HepG2 (cell line): ENCODE data around the gene DHRS1. TPM values are rescaled to one million over a fixed set of nuclear protein-coding genes. Genes with fewer than 3 reads are reported as not detected.

ENCODE experiments used
- ASH2L ChIP-seq: fragments of 300-600, 200-600 bp; sonication (generic); IDR thresholded peaks from 2 replicates; pipeline ENCODE4 v1.7.0; 2017; ENCODE audit warnings: low read depth, mild to moderate bottlenecking, moderate library complexity, mixed read lengths, low read length; ENCODE audit not compliant: insufficient read length
- CBX1 ChIP-seq: IDR thresholded peaks from one replicate; pipeline ENCODE4 v1.6.1; 2016; ENCODE audit warnings: antibody characterized with exemption, low read depth
- CBX2 ChIP-seq, 2 experiments: fragments of 200-600 bp in 1 of 2; sonication (generic); formaldehyde crosslinking in 1 of 2; IDR thresholded peaks; 2 replicates each; pipeline versions ENCODE4 v1.7.0 to v1.8.1; 2018 to 2022; ENCODE audit warnings: low read depth in 2 of 2, low read length in 1 of 2, mild to moderate bottlenecking in 1 of 2, missing genetic modification reagents in 1 of 2
- CEBPB ChIP-seq: IDR thresholded peaks from 2 replicates; pipeline ENCODE4 v1.6.1; 2011; ENCODE audit warnings: low read depth, low read length, improper control_type of control experiment, borderline replicate concordance
- CERS6 ChIP-seq: sonication (generic); formaldehyde crosslinking; IDR thresholded peaks from 2 replicates; pipeline ENCODE4 v1.5.0; 2020; ENCODE audit warnings: missing genetic modification reagents
- CHD4 ChIP-seq: fragments of 200-600 bp; sonication (generic); IDR thresholded peaks from 2 replicates; pipeline ENCODE4 v1.7.0; 2017; ENCODE audit warnings: mild to moderate bottlenecking, low read length, borderline replicate concordance
- FOSL2 ChIP-seq: sonication (generic); formaldehyde crosslinking; IDR thresholded peaks from 2 replicates; pipeline ENCODE4 v1.4.0; 2020; ENCODE audit warnings: missing genetic modification reagents
- HDAC1 ChIP-seq: sonication (generic); formaldehyde crosslinking; IDR thresholded peaks from 2 replicates; pipeline ENCODE4 v1.5.1; 2020; ENCODE audit warnings: mild to moderate bottlenecking, missing genetic modification reagents
- KLF15 ChIP-seq: sonication (generic); formaldehyde crosslinking; IDR thresholded peaks from 2 replicates; pipeline ENCODE4 v1.8.1; 2023; ENCODE audit warnings: borderline replicate concordance, mild to moderate bottlenecking, inconsistent platforms, missing genetic modification reagents, mixed read lengths
- MAZ ChIP-seq, 2 experiments: sonication (generic) in 1 of 2; formaldehyde crosslinking in 1 of 2; IDR thresholded peaks; 2 replicates each; pipeline versions ENCODE4 v1.5.0 to v1.6.1; 2012 to 2020; ENCODE audit warnings: low read depth in 2 of 2, mild to moderate bottlenecking in 2 of 2, borderline replicate concordance in 1 of 2, improper control_type of control experiment in 1 of 2, low read length in 1 of 2, missing genetic modification reagents in 1 of 2, moderate library complexity in 1 of 2
- MIXL1 ChIP-seq: IDR thresholded peaks from 2 replicates; pipeline ENCODE4 v1.6.1; 2016
- NR0B2 ChIP-seq: sonication (generic); formaldehyde crosslinking; IDR thresholded peaks from 2 replicates; pipeline ENCODE4 v1.4.0; 2020; ENCODE audit warnings: mild to moderate bottlenecking, missing genetic modification reagents
- PLRG1 ChIP-seq: fragments of 450-650 bp; conservative IDR thresholded peaks from 2 replicates; pipeline ENCODE4 v1.6.1; 2016
- ZEB1 ChIP-seq: IDR thresholded peaks from 2 replicates; pipeline ENCODE4 v1.6.1; 2012; ENCODE audit warnings: mild to moderate bottlenecking, low read depth, inconsistent platforms; ENCODE audit not compliant: insufficient replicate concordance
- ZNF10 ChIP-seq: sonication (generic); formaldehyde crosslinking; IDR thresholded peaks from 2 replicates; pipeline ENCODE4 v1.4.0; 2020; ENCODE audit warnings: mild to moderate bottlenecking, low read depth, missing genetic modification reagents, borderline replicate concordance
- ZNF350 ChIP-seq: sonication (generic); formaldehyde crosslinking; IDR thresholded peaks from 2 replicates; pipeline ENCODE4 v1.4.0; 2020; ENCODE audit warnings: mild to moderate bottlenecking, low read depth, missing genetic modification reagents, borderline replicate concordance
- ZNF672 ChIP-seq: sonication (generic); formaldehyde crosslinking; IDR thresholded peaks from 2 replicates; pipeline ENCODE4 v1.8.1; 2022; ENCODE audit warnings: missing genetic modification reagents
- ZNF770 ChIP-seq: sonication (generic); formaldehyde crosslinking; IDR thresholded peaks from 2 replicates; pipeline ENCODE4 v1.5.0; 2020; ENCODE audit warnings: mild to moderate bottlenecking, missing genetic modification reagents
- polyA plus RNA-seq, 8 experiments: library from polyadenylated mRNA; depleted of rRNA in 3 of 8; stranded (reverse) in 7 of 8; unstranded in 1 of 8; fragments of >200 nt; fragmentation: Illumina TruSeq in 4 of 8; extraction: Trizol in 4 of 8; gene quantifications; 2 replicates each; pipeline versions ENCODE4 v1.2.1 to v1.2.3, GENCODE V29; 2011 to 2016; ENCODE audit warnings: low read depth in 4 of 8, missing spikeins in 1 of 8, mixed read lengths in 1 of 8; ENCODE audit not compliant: insufficient read depth in 1 of 8
- total RNA-seq, 5 experiments: library from RNA; depleted of rRNA; stranded (reverse); fragments of >200 nt; fragmentation: Illumina TruSeq; extraction: Trizol; gene quantifications; 2 replicates each; pipeline ENCODE4 v1.2.3, GENCODE V29; 2016; ENCODE audit warnings: low read depth in 1 of 5

The DHRS1 gene
- total and polyA plus RNA-seq, 2 of the 13 experiments (the other 11 are each of a cell fraction or from before 2014, with no cell fraction given) = 49.8 to 60.8 TPM

GRCh38 chr14:24299255-24300191, at the start of gene DHRS1, which contains the start of gene NOP9 (continued):
- peak; percentile 67 for TF ChIP-seq ZNF770 (CRISPR knock-in tag)
- TF ChIP-seq PLRG1 = no peak
- peak; percentile 7; the same call in 1 of the 2 replicates for TF ChIP-seq CEBPB
- TF ChIP-seq CBX2 (IDR thresholded peaks at IDR 0.05; ENCODE audit: low read depth, low read length) = no peak; the same call in 1 of the 2 replicates
- no peak for TF ChIP-seq CBX2 (CRISPR knock-in tag; IDR thresholded peaks at IDR 0.05; ENCODE audit: low read depth)
- TF ChIP-seq HDAC1 = peak; percentile 100
- TF ChIP-seq MIXL1 (CRISPR knock-in tag) = no peak; the same call in 1 of the 2 replicates
- TF ChIP-seq CERS6 (CRISPR knock-in tag) = peak; percentile 95
- TF ChIP-seq CBX1 = peak; percentile 96
- peak; percentile 88 for TF ChIP-seq NR0B2 (CRISPR knock-in tag)
- no peak for TF ChIP-seq ZNF10 (CRISPR knock-in tag)
- peak; percentile 99 for TF ChIP-seq ZNF350 (CRISPR knock-in tag)
- peak; percentile 88 for TF ChIP-seq FOSL2 (CRISPR knock-in tag)
- TF ChIP-seq CHD4 = 0 out of 2 replicates have a peak, but pooled peaks have one; percentile 17
- TF ChIP-seq ZEB1 = no peak
- peak; percentile 86 for TF ChIP-seq KLF15 (CRISPR knock-in tag)
- TF ChIP-seq ASH2L = peak; percentile 99
- TF ChIP-seq ZNF672 (CRISPR knock-in tag) = no peak
- TF ChIP-seq MAZ (IDR thresholded peaks at IDR 0.05; ENCODE audit: borderline replicate concordance, low read depth, low read length) = peak; percentile 99
- peak; percentile 95 for TF ChIP-seq MAZ (CRISPR knock-in tag; IDR thresholded peaks at IDR 0.05; ENCODE audit: low read depth)
